GM18909 (cell line): Measurements from ENCODE around the gene PLCD1.

Source experiments
- ATAC-seq: cut with Tn5 transposase; IDR thresholded peaks from one replicate; pipeline ENCODE4 v1.9.1; 2021; ENCODE audit warnings: mild to moderate bottlenecking; ENCODE audit not compliant: unreplicated experiment, poor library complexity

PLCD1 gene

GRCh38 chr3:38002940-38003339 lies 26.5 kb downstream of the PLCD1 start:
- ATAC-seq, result no peak

DNA sequence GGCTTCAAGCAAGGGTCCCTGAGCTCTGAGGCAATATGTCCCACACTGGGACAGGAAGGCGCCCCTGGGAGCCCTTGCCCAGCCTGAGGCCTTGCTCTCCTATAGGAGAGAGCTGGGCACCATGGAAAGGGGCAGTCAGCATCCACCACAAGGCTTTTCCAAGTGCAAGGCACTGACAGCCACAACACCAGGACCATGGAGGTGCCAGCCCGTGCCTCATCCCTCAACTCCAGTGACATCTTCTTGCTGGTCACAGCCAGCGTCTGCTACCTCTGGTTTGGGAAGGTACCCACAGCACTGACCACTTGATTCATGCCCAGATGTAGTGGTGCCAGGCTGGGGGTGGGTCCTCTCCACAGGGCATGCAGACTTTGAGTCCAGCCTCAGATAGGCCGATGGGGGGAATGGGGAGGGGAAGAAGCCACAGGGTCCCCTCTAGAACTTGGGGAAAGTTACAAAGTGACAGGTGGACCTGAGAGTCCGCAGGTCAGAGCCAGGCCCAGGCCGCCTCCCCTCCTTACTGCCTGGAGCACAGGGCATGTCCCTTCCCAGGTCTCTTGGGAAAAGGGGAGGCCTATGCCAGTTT lies 27.1 kb downstream of the PLCD1 start:
- no peak for ATAC-seq

- ATAC-seq, result no peak
These were observed 27.9 kb downstream of the PLCD1 start for GRCh38 chr3:38001456-38002081.

DNA sequence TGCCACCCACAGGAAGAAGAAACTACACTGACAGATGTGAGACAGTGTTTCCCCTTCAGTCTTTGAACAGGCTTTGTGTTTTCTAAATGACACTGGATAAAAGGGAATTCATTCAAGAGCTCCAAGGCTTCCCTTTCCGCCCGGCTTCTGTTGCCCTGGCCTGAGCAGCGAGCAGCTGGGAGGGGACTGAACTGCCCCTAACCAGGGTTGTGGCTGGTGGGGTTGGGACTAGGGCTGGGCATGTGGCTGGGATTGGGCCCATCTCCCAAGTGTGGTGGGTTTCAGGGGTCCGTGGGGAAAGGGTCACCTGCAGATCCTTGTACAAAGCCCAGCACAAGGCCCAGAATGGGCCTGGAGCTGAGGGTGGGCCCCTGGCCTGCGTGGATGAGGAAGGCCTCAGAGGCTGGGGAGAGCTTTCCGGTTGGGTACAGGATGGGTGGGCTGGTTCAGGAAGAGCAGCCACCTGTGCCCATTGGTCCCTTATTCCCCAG lies 28.4 kb downstream of the PLCD1 start:
- ATAC-seq, result no peak

DNA sequence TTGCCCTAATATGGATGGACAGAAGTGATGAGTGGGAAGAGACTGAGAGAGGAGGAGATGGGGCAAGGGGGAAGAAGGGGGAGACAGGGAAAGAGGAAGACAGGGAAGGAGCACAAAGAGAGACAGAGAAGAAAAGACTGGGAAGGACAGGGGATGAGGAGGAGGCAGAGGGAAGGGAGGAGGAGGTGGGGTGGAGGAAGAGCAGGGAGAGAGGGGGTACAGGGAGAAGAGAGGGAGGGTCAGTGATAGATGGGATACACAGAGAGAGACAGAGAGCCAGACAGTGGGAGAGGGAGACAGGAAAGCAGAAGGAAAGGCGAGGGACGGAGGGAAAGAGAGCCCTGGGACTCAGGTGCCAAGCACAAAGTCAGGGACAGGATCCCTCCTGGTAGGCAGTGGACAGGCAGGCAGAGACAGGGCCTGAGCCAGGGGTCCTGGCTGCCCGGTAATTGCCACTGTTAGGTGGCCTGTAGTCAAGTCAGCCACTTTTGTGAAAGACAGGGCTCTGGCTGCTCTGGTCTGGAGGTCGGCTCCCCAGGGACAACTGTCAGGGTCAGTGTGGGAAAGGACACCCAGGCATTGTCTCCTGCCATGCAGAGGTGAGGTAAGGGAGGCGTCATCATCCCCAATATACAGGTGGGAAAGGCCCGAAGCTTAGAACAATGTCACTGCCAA lies 29.1 kb downstream of the PLCD1 start:
- no peak for ATAC-seq

DNA sequence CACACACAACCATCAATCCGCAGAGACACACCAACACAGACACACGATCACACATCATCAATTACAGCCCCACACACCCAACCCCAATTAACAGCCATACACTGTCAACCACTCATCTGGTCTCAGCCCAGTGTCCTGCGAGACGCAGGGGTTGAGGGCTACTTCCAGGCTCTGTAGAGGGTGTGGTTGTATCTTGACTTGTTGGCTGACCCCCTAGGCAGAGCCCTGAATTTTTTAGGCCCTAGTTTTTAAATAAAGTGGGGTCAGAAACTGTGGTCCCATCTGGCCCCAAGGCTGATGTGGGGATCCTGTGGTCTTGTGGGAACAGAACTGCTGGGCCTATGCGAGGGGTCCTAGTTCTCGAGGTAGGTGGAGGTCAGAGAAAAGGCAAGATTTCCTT lies 29.6 kb downstream of the PLCD1 start:
- no peak for ATAC-seq

DNA sequence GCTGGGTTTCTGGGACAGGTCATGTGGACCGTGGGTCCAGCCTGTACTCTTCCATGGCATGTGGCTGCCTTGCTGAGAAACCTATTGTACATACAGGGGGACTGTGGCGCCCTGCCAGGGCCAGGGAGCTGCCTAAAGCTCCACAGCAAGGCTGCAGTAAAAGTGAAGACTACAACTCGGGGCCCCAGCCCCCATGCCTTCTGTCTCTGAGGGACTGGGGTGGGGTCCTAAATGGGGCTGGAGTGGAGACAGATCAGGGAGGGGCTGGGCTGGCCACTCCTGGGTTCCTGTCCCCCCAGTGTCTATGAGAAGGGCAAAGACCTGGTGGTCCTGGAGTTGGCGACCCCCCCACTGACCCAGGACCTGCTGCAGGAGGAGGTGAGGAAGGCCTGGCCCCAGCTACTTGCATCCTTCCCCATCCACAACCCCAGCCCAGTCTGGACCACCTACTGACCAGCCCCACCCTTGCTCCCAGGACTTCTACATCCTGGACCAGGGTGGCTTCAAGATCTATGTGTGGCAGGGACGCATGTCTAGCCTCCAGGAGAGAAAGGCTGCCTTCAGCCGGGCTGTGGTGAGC lies 31.6 kb downstream of the PLCD1 start:
- ATAC-seq, result no peak

DNA sequence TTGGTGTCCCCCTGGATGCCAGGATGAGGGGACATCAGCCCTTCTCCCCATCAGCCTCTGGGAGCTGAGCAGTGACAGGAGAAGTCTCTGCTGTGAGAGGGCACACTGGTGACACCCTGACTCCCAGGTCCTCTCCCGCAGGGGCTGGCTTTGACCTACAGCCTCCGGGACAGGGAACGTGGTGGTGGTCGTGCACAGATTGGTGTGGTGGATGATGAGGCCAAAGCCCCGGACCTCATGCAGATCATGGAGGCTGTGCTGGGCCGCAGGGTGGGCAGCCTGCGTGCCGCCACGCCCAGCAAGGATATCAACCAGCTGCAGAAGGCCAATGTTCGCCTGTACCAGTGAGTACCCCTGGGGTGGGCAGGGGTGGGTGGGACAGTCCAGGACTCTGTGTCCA lies 32.1 kb downstream of the PLCD1 start:
- no peak for ATAC-seq

- ATAC-seq, result peak; percentile 58
These were observed 32.6 kb downstream of the PLCD1 start for GRCh38 chr3:37996785-37997301.

- ATAC-seq, result no peak
These were observed 33.5 kb downstream of the PLCD1 start for GRCh38 chr3:37995652-37996641.

DNA sequence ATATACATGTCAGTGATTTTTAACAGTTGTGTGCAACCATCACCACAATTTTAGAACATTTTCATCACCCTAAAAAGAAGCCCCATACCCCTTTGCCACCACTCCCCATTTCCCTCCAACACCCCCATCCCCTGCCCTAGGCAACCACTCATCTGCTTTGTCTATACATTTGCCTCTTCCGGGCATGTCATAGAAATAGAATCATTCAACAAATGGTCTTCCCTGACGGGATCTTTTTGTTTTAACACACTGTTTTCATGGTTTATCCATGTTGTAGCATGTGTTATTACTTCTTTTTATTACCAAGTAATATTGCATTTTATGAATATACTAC lies 34.8 kb downstream of the PLCD1 start:
- ATAC-seq, result peak; percentile 4

DNA sequence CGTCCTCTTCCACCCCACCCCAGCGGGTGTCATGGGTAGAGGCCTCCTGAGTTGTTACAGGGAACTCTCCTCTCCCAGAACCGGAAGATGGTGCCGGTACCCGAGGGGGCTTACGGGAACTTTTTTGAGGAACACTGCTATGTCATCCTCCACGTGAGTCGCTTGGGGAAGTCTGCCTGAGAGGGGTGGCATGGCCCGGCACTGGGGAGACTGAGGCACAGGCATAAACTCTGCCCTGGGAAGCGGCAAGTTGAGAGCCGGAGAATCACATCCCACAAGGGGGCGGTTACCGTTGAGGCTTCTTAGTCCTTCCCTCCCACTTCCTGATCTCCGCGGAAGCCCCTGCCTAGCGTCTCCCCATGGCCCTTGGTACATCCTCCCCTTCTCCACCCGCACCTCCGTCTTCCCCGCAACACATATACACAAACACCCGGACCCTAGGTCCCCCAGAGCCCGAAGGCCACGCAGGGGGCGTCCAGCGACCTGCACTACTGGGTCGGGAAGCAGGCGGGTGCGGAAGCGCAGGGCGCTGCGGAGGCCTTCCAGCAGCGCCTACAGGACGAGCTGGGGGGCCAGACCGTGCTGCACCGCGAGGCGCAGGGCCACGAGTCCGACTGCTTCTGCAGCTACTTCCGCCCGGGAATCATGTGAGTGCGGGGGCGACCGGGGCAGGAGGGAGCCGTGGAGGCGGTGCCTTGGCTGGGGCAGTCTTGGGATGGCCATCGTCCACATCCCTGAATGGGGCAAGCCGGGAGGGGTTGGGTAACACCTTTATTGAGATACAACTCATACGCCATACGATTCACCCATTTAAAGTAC lies 35.4 kb downstream of the PLCD1 start:
- peak; percentile 61 for ATAC-seq

- ATAC-seq, result no peak
These were observed 36.0 kb downstream of the PLCD1 start for GRCh38 chr3:37993460-37993819.

DNA sequence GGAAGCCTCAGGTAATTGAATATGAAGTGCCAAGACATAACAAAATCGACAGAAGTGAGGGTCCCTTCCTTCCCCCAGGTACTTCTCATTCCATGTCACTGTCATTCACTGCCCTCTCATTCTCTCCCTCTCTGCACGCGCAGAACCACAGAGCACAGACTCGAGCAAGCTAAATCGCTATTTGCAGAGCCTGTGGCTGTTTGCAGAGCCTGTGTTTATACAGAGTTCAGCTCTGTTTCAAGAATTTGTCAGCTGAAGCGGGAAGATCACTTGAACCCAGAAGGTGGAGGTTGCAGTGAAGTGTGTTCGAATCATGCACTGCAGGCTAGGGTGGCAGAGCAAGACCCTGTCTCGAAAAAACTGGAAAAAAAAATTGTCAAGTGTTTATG lies 36.4 kb downstream of the PLCD1 start:
- no peak for ATAC-seq

DNA sequence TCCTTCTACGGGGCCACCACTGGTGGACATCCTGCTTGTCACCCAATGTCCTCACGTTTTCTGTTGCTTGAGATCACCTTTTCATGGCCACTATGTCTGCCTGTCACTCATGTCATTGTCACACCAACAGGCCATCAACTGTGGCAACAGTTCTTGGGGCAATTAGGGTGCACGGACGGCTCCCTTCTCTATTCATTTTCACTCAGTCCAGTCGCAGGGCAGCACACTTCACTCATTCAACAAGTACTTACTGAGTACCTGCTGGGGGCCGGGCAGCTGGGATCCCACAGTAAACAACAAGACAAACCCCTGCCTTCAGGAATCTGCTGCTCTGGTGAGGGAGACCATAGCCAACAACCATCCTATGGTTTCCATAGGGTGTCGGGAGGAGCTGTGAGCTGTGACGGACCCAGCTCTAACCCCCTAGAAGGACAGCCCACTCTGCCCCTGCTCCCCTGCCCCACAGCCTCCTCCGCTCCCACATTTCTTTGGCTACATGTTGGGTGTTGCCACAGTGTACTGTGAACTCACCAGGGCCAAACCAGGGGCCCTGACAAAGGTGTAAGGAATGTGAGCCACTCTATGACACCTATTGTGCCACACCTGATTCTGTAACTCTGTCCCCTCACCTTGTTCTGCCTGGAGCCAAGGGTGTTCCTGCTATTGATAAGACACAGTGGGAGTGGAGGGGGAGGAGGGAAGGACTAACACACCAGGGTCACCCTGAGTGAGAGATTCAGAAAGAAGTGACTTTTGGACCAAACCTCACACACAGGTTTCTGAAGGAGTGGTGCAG lies 37.0 kb downstream of the PLCD1 start:
- ATAC-seq, result no peak

- ATAC-seq, result no peak
These were observed 37.6 kb downstream of the PLCD1 start for GRCh38 chr3:37991823-37992222.

- no peak for ATAC-seq
These were observed 38.3 kb downstream of the PLCD1 start for GRCh38 chr3:37991109-37991508.

DNA sequence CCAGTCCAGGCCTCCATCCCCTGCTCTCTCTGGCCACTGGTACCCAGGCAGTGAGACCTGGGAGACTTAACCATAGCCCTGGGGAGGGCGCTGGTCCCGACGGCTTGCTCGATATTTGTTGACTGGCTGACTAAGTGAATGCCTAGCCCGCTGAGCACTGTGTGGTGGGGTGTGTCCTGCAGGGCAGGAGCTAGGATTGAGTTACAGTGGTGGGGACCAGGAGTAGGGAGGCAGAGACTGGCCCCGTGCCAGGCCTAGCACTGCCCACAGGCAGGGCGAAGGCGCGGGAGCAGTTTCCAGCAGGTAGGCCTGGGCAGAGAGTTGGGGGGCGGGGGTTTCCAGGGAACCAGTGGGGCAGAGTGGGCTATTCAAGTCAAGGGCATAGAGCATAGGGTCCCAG lies 38.9 kb downstream of the PLCD1 start, which contains the start of gene VILL:
TSS of gene VILL (plus strand) at position 260 of the 400 bp plus-strand sequence. CDS start 2,887 bp downstream, outside the sequence.
- no peak for ATAC-seq
